ENCODE results near the gene CALHM5. TPM values are rescaled to one million over a fixed set of nuclear protein-coding genes. Genes with fewer than 3 reads are reported as not detected.
"Not testable (repeated sequence)": the region's sequence is repeated elsewhere in the genome, so short reads cannot be mapped to it uniquely, and the experiment has no call there.

Gene CALHM5
- total RNA-seq, 4 donors from 2014 or later = 1.8 to 2.9 (median 2.4) TPM

DNA sequence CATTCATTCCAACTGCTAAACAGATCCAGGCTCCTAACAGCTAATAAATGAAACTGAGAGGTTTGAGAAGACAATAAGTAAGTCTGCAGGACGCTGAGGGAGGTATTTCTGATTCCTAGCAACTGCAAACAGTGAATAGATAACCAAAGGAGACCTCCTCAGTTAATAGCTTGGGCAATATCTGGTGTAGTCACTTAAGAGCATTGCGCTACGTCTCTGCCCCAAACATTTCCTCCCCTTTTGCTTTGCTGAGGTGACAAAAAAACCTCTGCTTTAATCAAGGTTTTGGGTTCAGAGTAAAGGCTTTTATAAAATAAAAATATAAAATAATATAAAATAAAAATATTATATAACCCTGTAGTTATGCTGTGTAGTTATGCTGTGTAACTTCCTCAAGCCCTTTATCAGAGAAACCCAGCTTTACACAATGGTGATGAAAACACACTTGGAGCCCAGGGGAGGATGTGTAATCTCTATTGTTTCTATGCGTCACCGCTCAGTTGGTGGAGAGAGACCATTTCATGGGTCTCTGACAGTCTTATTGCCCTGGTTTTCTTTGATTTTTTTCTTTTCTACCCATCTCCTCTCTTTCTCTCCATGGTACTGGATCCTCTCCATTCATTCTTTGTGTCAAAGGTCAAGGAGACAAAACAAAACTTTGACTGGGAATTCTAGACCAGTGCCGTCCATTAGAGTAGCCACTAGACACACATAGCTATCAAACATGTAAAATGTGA lies 18.9 kb upstream of the CALHM5 start:
- no peaks in the 10 kb centered on the region for H3K4me1 ChIP-seq
- H3K27ac ChIP-seq = no peak overlapping the region
- no peaks in the 10 kb centered on the region for H3K27me3 ChIP-seq
- H3K9me3 ChIP-seq = no peaks in the 10 kb centered on the region
- TF ChIP-seq, protein P1, sequence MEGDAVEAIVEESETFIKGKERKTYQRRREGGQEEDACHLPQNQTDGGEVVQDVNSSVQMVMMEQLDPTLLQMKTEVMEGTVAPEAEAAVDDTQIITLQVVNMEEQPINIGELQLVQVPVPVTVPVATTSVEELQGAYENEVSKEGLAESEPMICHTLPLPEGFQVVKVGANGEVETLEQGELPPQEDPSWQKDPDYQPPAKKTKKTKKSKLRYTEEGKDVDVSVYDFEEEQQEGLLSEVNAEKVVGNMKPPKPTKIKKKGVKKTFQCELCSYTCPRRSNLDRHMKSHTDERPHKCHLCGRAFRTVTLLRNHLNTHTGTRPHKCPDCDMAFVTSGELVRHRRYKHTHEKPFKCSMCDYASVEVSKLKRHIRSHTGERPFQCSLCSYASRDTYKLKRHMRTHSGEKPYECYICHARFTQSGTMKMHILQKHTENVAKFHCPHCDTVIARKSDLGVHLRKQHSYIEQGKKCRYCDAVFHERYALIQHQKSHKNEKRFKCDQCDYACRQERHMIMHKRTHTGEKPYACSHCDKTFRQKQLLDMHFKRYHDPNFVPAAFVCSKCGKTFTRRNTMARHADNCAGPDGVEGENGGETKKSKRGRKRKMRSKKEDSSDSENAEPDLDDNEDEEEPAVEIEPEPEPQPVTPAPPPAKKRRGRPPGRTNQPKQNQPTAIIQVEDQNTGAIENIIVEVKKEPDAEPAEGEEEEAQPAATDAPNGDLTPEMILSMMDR (IDR thresholded peaks at IDR 0.05) = no peak
- no peak for TF ChIP-seq POLR2A (IDR thresholded peaks at IDR 0.05)
- intact Hi-C loops (cut with DNase I; ENCODE audit: low total_unique reads) = no loop called here
- H3K36me3 ChIP-seq = no peaks in the 10 kb centered on the region
- no peak for DNase-seq
- no peak overlapping the region for H3K4me3 ChIP-seq

DNA sequence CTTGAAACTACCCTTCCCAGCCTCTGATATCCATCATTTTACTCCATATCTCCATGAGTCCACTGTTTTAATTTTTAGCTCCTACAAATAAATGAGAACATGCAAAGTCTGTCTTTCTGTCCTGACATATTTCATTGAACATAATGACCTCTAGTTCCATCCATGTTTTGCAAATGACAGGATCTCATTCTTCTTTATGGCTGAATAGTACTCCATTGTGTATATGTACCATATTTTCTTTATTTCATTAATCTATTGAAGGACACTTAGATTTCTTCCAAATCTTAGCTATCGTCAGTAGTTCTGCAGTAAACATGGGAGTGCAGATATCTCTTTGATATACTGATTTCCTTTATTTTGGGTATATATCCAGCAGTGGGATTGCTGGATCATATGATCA lies 16.3 kb upstream of the CALHM5 start:
- intact Hi-C loops (cut with DNase I; ENCODE audit: low total_unique reads); H3K4me3 ChIP-seq; H3K27me3 ChIP-seq; DNase-seq; H3K36me3 ChIP-seq; H3K27ac ChIP-seq; H3K9me3 ChIP-seq; H3K4me1 ChIP-seq: not testable (repeated sequence)

DNA sequence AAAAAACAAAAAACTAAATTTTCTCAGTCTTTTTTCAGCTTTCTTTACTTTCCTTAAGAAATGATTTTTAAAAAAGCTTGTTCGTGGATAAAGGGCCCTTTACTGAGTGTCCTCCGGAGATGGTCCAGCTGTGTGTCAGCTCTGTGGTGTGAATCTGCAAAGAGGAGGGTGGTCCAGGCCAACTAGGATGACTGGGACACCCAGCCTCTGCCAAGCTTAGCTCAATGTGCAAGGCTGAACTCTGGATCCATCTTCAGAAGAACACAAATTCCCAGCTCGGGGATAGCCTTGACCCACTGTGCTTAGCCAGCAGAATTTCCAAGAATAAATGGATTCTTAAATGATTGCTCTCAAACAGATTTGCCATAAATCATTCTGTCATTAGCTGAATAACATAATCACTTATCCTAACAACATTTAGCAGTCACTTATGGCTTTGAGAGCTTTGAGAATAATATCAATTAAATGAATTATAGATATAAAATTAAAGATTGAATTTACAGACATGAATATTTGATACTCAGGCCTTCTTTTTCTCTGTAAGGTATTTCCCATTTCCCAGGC lies 14.2 kb upstream of the CALHM5 start:
- no peak overlapping the region for H3K4me3 ChIP-seq
- no peaks in the 10 kb centered on the region for H3K36me3 ChIP-seq
- H3K27ac ChIP-seq = no peak overlapping the region
- TF ChIP-seq, protein P1 (IDR thresholded peaks at IDR 0.05) = no peak
- TF ChIP-seq POLR2A (IDR thresholded peaks at IDR 0.05) = no peak
- DNase-seq = no peak
- H3K9me3 ChIP-seq = no peaks in the 10 kb centered on the region
- intact Hi-C loops (cut with DNase I; ENCODE audit: low total_unique reads) = no loop called here
- no peaks in the 10 kb centered on the region for H3K27me3 ChIP-seq
- no peaks in the 10 kb centered on the region for H3K4me1 ChIP-seq

DNA sequence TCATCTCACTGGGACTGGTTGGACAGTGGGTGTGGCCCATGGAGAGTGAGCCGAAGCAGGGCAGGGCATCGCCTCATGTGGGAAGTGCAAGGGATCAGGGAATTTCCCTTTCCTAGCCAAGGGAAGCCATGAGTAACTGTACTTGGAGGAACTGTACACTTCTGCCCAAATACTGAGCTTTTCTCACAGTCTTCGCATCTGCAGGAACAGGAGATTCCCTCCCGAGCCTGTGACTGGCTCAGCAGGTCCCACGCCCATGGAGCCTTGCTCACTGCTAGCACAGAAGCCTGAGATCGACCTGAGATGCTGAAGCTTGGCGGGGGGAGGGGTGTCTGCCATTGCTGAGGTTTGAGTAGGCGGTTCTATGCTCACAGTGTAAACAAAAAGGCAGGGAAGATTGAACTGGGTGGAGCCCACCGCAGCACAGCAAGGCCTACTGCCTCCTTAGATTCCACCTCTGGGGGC lies 10.4 kb upstream of the CALHM5 start:
- no peaks in the 10 kb centered on the region for H3K36me3 ChIP-seq
- H3K4me1 ChIP-seq = no peaks in the 10 kb centered on the region
- no peak for DNase-seq
- H3K27me3 ChIP-seq = no peaks in the 10 kb centered on the region
- intact Hi-C loops (cut with DNase I; ENCODE audit: low total_unique reads) = no loop called here
- H3K9me3 ChIP-seq = no peaks in the 10 kb centered on the region
- H3K27ac ChIP-seq = no peak overlapping the region
- H3K4me3 ChIP-seq = no peak overlapping the region
- TF ChIP-seq, protein P1 (IDR thresholded peaks at IDR 0.05) = no peak
- no peak for TF ChIP-seq POLR2A (IDR thresholded peaks at IDR 0.05)

DNA sequence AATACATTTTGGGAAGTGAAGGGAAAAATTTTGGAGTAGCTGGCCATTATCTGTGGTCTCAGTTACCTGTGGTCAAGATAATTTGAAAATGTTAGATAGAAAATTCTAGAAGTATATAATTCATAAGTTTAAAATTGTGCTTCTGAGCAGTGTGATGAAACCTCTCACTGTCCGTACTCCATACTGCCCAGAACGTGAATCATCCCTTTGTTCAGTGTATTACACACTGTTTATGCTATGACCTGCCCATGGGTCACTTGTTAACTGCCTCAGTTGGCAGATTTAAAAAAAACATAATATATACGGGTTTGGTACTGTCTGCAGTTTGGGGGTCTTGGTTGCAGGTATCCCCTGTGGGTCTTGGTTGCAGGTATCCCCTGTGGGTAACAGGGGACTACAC lies 4.1 kb upstream of the CALHM5 start:
- intact Hi-C loops (cut with DNase I; ENCODE audit: low total_unique reads) = no loop called here
- no peak for DNase-seq
- no peak overlapping the region for H3K4me3 ChIP-seq
- no peaks in the 10 kb centered on the region for H3K9me3 ChIP-seq
- TF ChIP-seq, protein P1 (IDR thresholded peaks at IDR 0.05) = no peak
- TF ChIP-seq POLR2A (IDR thresholded peaks at IDR 0.05) = no peak
- H3K36me3 ChIP-seq = no peaks in the 10 kb centered on the region
- H3K4me1 ChIP-seq = no peaks in the 10 kb centered on the region
- no peak overlapping the region for H3K27ac ChIP-seq
- H3K27me3 ChIP-seq = no peaks in the 10 kb centered on the region
